ENCODE data around the gene AQP4.

The AQP4 gene

GRCh38 chr18:26865557-26865956 is at the start of gene AQP4:
Gene AQP4 (minus strand): TSS chr18:26865707. CDS start chr18:26865689, 18 bp downstream.
- DNase-seq (ENCODE audit: extremely low read depth in 1 of 2, low read depth in 1 of 2), result no peak

- DNase-seq (ENCODE audit: extremely low read depth in 1 of 2, low read depth in 1 of 2), result no peak
These were observed 46.3 kb upstream of the AQP4 start for GRCh38 chr18:26911840-26912239.

GRCh38 chr18:26909599-26910290 is 44.2 kb upstream of the AQP4 start:
- DNase-seq (ENCODE audit: extremely low read depth in 1 of 2, low read depth in 1 of 2), result no peak

- no peak for DNase-seq (ENCODE audit: extremely low read depth in 1 of 2, low read depth in 1 of 2)
These were observed 43.4 kb upstream of the AQP4 start for GRCh38 chr18:26908906-26909305.

GRCh38 chr18:26902291-26902690 is 36.8 kb upstream of the AQP4 start:
- DNase-seq (ENCODE audit: extremely low read depth in 1 of 2, low read depth in 1 of 2), result no peak

- no peak for DNase-seq (ENCODE audit: extremely low read depth in 1 of 2, low read depth in 1 of 2)
These were observed 35.5 kb upstream of the AQP4 start for GRCh38 chr18:26901020-26901419.

- no peak for DNase-seq (ENCODE audit: extremely low read depth in 1 of 2, low read depth in 1 of 2)
These were observed 28.9 kb upstream of the AQP4 start for GRCh38 chr18:26894426-26894825.

GRCh38 chr18:26893996-26894395 is 28.5 kb upstream of the AQP4 start:
- DNase-seq (ENCODE audit: extremely low read depth in 1 of 2, low read depth in 1 of 2), result no peak

GRCh38 chr18:26888259-26888658 is 22.8 kb upstream of the AQP4 start:
- DNase-seq (ENCODE audit: extremely low read depth in 1 of 2, low read depth in 1 of 2), result no peak

GRCh38 chr18:26875040-26875654 is 9.6 kb upstream of the AQP4 start:
- no peak for DNase-seq (ENCODE audit: extremely low read depth in 1 of 2, low read depth in 1 of 2)

- no peak for DNase-seq (ENCODE audit: extremely low read depth in 1 of 2, low read depth in 1 of 2)
These were observed 8.8 kb upstream of the AQP4 start for GRCh38 chr18:26874283-26874682.

- no peak for DNase-seq (ENCODE audit: extremely low read depth in 1 of 2, low read depth in 1 of 2)
These were observed 4.1 kb upstream of the AQP4 start for GRCh38 chr18:26869640-26870039.

- no peak for DNase-seq (ENCODE audit: extremely low read depth in 1 of 2, low read depth in 1 of 2)
These were observed 3.6 kb upstream of the AQP4 start for GRCh38 chr18:26868968-26869586.

GRCh38 chr18:26867471-26867870 is 2.0 kb upstream of the AQP4 start:
- no peak for DNase-seq (ENCODE audit: extremely low read depth in 1 of 2, low read depth in 1 of 2)

GRCh38 chr18:26864658-26865057 is 849 bp downstream of the AQP4 start:
- no peak for DNase-seq (ENCODE audit: extremely low read depth in 1 of 2, low read depth in 1 of 2)

- no peak for DNase-seq (ENCODE audit: extremely low read depth in 1 of 2, low read depth in 1 of 2)
These were observed 1.5 kb downstream of the AQP4 start for GRCh38 chr18:26863921-26864497.

GRCh38 chr18:26863122-26863879 is 2.2 kb downstream of the AQP4 start:
- no peak for DNase-seq (ENCODE audit: extremely low read depth in 1 of 2, low read depth in 1 of 2)

- DNase-seq (ENCODE audit: extremely low read depth in 1 of 2, low read depth in 1 of 2), result no peak
These were observed 3.4 kb downstream of the AQP4 start for GRCh38 chr18:26862084-26862483.

GRCh38 chr18:26854292-26854881 is 11.1 kb downstream of the AQP4 start:
- no peak for DNase-seq (ENCODE audit: extremely low read depth in 1 of 2, low read depth in 1 of 2)

GRCh38 chr18:26853401-26853800 is 12.1 kb downstream of the AQP4 start:
- DNase-seq (ENCODE audit: extremely low read depth in 1 of 2, low read depth in 1 of 2), result no peak

GRCh38 chr18:26843760-26844159 is 21.7 kb downstream of the AQP4 start:
- no peak for DNase-seq (ENCODE audit: extremely low read depth in 1 of 2, low read depth in 1 of 2)

Measured in activated CD8-positive, alpha-beta memory T cell treated with anti-CD3 and anti-CD28 coated beads for 1 hour (primary cell).